ENCODE measurements around the gene UNC5B.

GRCh38 chr10:71173466-71173865, 38.9 kb upstream of the UNC5B start:
- TF ChIP-seq CTCF (conservative IDR thresholded peaks at IDR 0.05) (no peak), ZFX (IDR thresholded peaks at IDR 0.05) (no peak)
